ENCODE data around the gene FBXO27.

FBXO27 gene

DNA sequence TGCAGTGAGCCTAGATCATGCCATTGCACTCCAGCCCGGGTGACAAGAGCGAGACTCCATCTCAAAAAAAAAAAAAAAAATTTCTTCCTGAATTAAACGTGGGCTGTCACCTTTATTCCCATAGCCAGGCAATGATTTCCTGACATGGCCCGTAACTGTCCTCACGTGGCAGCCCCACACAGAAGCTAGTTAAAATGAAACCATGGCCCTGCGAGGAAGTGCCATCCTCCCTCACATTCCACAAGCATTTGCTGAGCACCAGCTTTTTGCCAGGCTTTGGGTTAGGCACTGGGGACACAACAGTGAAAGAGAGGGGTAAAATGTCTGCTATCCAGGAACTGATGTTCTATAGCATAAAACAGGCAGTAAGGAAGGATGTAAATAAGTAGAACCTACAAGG lies 13.2 kb upstream of the FBXO27 start:
- H3K4me3 ChIP-seq (ENCODE audit: low read length) = no peak overlapping the region
- no peak for DNase-seq (ENCODE audit: low read depth)
- TF ChIP-seq, protein P1, sequence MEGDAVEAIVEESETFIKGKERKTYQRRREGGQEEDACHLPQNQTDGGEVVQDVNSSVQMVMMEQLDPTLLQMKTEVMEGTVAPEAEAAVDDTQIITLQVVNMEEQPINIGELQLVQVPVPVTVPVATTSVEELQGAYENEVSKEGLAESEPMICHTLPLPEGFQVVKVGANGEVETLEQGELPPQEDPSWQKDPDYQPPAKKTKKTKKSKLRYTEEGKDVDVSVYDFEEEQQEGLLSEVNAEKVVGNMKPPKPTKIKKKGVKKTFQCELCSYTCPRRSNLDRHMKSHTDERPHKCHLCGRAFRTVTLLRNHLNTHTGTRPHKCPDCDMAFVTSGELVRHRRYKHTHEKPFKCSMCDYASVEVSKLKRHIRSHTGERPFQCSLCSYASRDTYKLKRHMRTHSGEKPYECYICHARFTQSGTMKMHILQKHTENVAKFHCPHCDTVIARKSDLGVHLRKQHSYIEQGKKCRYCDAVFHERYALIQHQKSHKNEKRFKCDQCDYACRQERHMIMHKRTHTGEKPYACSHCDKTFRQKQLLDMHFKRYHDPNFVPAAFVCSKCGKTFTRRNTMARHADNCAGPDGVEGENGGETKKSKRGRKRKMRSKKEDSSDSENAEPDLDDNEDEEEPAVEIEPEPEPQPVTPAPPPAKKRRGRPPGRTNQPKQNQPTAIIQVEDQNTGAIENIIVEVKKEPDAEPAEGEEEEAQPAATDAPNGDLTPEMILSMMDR (conservative IDR thresholded peaks at IDR 0.05; ENCODE audit: low read length) = no peak

DNA sequence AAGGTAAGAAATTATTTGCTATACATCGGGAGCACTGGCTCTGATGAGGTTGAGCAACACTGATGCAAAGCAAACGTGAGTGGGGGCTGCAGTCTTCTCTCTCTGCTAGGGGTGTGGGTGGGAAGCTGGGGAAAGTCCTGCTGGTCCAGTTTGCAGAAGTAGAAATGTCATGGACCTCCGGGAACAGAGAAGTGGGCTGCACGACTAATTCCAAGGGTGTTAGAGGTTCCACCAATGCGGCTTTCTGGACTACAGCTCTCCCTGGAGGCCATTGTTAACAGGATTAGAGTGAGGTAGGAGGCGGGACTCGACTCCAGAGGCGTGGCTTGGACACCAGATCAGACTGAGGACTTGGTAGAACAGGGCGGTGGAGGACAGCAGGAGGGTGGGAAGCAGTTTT lies 5.7 kb upstream of the FBXO27 start:
- TF ChIP-seq, protein P1 (conservative IDR thresholded peaks at IDR 0.05; ENCODE audit: low read length) = peak; percentile 36

DNA sequence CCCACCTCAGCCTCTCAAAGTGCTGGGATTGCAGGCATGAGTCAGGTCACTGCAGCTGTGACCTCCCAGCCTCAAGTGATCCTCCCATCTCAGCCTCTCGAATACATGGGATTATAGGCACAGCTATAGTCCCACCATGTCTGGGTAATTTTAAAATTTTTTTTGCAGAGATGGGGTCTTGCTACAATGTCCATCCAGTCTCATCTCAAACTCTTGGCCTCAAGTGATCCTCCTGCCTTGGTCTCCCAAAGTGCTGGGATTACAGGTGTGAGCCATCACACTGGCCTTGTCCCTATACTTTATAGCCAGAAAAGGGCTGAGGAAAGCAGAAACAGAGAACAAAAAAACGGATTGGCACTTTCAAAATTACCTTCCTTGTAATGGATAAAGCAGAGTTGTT lies 4.8 kb upstream of the FBXO27 start:
- DNase-seq (ENCODE audit: low read depth) = no peak
- H3K4me3 ChIP-seq (ENCODE audit: low read length) = no peak overlapping the region
- TF ChIP-seq, protein P1 (conservative IDR thresholded peaks at IDR 0.05; ENCODE audit: low read length) = no peak

More for the DNA sequence above, 5.7 kb upstream of the FBXO27 start:
- peak; percentile 27 for DNase-seq (ENCODE audit: low read depth)
- H3K4me3 ChIP-seq (ENCODE audit: low read length) = no peak overlapping the region

DNA sequence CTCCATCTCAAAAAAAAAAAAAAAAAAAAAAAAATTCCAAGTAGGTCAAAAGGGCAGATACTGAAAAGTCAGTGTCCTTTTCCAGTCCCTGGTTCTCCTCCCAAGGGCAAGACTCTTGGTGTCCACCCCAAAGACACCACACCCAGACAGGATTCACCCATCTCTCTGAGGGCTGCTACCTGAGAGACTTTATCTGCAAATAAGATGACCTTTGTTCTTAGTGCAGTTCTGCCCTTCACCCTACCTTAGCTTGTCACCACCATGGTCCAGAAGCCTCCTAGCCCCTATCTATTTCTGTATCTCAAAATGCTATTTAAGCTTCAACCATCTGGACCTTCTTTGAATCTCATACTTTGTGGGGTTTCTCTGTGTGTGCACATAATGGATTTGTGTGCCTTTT lies 4.2 kb upstream of the FBXO27 start:
- DNase-seq (ENCODE audit: low read depth) = no peak
- TF ChIP-seq, protein P1 (conservative IDR thresholded peaks at IDR 0.05; ENCODE audit: low read length) = no peak
- H3K4me3 ChIP-seq (ENCODE audit: low read length) = no peak overlapping the region

DNA sequence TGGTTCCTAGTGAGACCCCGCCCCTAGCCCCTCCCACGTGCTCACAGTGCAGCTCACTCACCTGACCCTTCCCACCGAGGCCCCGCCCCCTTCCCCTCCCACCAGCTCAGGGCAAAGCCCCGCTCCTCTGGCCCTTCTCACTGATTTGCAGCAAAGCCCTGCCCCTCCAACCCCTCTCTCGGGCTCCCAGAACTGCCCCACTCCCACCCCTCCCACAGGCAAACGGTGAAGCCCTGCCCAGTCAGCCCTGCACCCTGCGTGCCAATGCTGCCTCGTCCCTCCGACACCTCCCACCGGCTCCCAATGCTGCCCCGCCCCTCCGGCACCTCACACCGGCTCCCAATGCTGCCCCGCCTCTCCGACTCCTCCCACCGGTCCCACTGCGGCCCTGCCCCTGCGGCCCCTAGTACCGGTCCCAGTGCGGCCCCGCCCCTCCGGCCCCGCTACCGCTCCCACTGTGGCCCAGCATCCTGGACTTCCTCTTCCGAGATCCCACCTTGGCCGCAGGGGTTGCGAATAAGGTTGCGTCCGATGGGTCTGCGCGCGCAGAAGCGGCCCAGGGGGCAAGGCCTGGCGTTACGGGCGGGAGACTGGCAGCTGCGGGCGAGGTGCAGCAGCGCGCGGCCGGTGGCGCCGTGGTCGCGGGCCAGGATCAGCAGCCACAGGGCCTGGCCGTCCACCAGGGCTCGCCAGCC lies 834 bp downstream of the FBXO27 start:
- peak; percentile 73 for DNase-seq (ENCODE audit: low read depth)
- peak overlapping the region; percentile 74 for H3K4me3 ChIP-seq (ENCODE audit: low read length)
- TF ChIP-seq, protein P1 (conservative IDR thresholded peaks at IDR 0.05; ENCODE audit: low read length) = no peak

DNA sequence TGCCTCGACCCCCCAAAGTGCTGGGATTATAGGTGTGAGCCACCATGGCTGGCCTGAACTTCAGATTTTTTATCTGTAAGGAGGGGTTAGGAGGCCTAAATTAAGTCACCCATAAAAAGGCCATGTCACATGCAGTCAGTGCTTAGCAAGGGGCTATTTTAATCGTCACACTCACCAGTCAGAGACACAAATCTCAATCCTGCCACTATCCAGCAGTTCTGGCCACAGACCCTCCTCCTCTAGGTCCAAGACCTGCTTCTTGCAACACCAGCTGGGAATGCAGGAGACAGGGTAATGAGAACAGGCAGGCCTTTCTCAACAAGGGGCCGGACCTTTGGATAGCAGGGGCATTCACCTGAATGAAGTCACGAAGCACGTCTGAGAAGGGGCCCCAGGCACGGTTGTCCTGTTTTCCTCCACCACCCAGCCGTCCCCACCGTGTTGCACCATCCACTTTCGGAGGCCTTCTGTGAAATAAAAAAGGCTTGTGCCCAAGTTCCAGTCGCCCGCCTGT lies 1.4 kb downstream of the FBXO27 start:
- TF ChIP-seq, protein P1 (conservative IDR thresholded peaks at IDR 0.05; ENCODE audit: low read length) = no peak
- peak overlapping the region; percentile 74 for H3K4me3 ChIP-seq (ENCODE audit: low read length)
- no peak for DNase-seq (ENCODE audit: low read depth)
